ENCODE results near the gene GPR156.
"Not testable (repeated sequence)": the region's sequence is repeated elsewhere in the genome, so short reads cannot be mapped to it uniquely, and the experiment has no call there.

The GPR156 gene

DNA sequence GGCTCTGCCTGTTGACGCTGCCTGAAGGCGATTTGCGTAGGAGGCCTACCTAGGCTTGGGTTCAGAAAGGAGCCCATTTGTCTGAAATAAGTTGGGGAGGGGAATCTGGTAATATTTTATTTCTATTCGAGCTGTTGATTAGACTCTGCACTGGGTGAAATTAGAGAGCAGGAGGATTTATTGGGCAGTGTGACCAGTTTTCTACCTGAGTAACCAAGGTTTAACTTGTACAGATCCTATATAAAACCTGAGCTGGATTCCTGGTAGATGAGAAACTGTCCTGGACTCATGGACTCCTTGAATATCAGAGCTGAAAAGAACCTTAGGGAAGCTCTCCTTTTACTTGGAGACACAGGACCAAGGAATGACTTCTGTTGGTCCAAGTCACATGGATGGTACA, 19.6 kb upstream of the GPR156 start:
- no peaks in the 10 kb centered on the region for H4K20me1 ChIP-seq

GRCh38 chr3:120302361-120302760, 17.3 kb upstream of the GPR156 start:
- H3K4me1 ChIP-seq, result no peaks in the 10 kb centered on the region
- TF ChIP-seq Cebpa-rat (IDR thresholded peaks at IDR 0.05), result no peak
- no peak overlapping the region for H3K9ac ChIP-seq
- no peak overlapping the region for H3K27ac ChIP-seq
- H4K20me1 ChIP-seq, result no peaks in the 10 kb centered on the region
- H3K27me3 ChIP-seq, result no peaks in the 10 kb centered on the region
- H3K4me2 ChIP-seq, result no peak overlapping the region
- H3K4me3 ChIP-seq, result no peak overlapping the region
- H3K36me3 ChIP-seq, result peaks cover 0 to 5% (median 0%) of the 10 kb centered on the region in 11 experiments; a peak in 1 of 22 replicates
- H3K9me3 ChIP-seq (replicated peaks in 1 of 11), result peaks cover 10 to 18% (median 14%) of the 10 kb centered on the region in 11 experiments

More for the DNA sequence above, 19.6 kb upstream of the GPR156 start:
- H3K9me3 ChIP-seq (replicated peaks in 1 of 11), result peaks cover 11 to 24% (median 20%) of the 10 kb centered on the region in 11 experiments
- no peak overlapping the region for H3K27ac ChIP-seq
- H3K4me1 ChIP-seq, result no peaks in the 10 kb centered on the region
- peaks cover 0 to 5% (median 0%) of the 10 kb centered on the region in 11 experiments; a peak in 1 of 22 replicates for H3K36me3 ChIP-seq
- H3K4me3 ChIP-seq, result no peak overlapping the region
- TF ChIP-seq Cebpa-rat (IDR thresholded peaks at IDR 0.05), result no peak
- H3K9ac ChIP-seq, result no peak overlapping the region
- H3K4me2 ChIP-seq, result no peak overlapping the region
- no peaks in the 10 kb centered on the region for H3K27me3 ChIP-seq

- Histone ChIP-seq H3K4me2 (no peak overlapping the region), H3K27me3 (no peaks in the 10 kb centered on the region), H3K9me3 (replicated peaks in 1 of 11) (peaks cover 0 to 5% (median 0%) of the 10 kb centered on the region in 11 experiments; a peak in 6 of 22 replicates), H3K36me3 (no peaks in the 10 kb centered on the region), H3K27ac (no peak overlapping the region), H3K4me3 (no peak overlapping the region), H4K20me1 (no peaks in the 10 kb centered on the region), H3K9ac (no peak overlapping the region), H3K4me1 (no peaks in the 10 kb centered on the region)
- no peak for TF ChIP-seq Cebpa-rat (IDR thresholded peaks at IDR 0.05)
Observed at GRCh38 chr3:120300971-120301370, 15.9 kb upstream of the GPR156 start.

GRCh38 chr3:120299403-120299802, 14.4 kb upstream of the GPR156 start:
- no peak for TF ChIP-seq Cebpa-rat (IDR thresholded peaks at IDR 0.05)
- no peaks in the 10 kb centered on the region for H3K27me3 ChIP-seq
- H3K9me3 ChIP-seq (replicated peaks in 1 of 11), result peaks cover 0 to 6% (median 0%) of the 10 kb centered on the region in 11 experiments; a peak in 3 of 22 replicates
- H3K4me1 ChIP-seq, result no peaks in the 10 kb centered on the region
- H4K20me1 ChIP-seq, result no peaks in the 10 kb centered on the region
- no peak overlapping the region for H3K4me3 ChIP-seq
- H3K27ac ChIP-seq, result no peak overlapping the region
- no peak overlapping the region for H3K9ac ChIP-seq
- no peaks in the 10 kb centered on the region for H3K36me3 ChIP-seq
- H3K4me2 ChIP-seq, result no peak overlapping the region

GRCh38 chr3:120298996-120299395, 14.0 kb upstream of the GPR156 start:
- TF ChIP-seq Cebpa-rat (IDR thresholded peaks at IDR 0.05), result no peak
- H4K20me1 ChIP-seq, result no peaks in the 10 kb centered on the region

DNA sequence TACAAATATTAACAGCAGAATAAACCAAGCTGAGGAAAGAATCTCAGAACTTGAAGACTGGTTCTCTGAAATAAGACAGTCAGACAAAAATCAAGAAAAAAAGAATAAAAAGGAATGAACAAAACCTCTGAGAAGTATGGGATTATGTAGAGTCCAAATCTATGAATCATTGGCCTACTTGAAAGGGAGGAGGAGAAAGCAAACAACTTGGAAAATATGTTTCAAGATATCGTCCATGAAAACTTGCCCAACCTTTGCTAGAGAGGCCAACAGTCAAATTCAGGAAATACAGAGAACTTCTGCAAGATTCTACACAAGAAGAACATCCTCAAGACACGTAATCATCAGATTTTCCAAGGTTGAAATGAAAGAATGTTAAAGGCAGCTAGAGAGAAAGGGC, 6.5 kb upstream of the GPR156 start:
- H3K4me3 ChIP-seq, H3K9ac ChIP-seq, H4K20me1 ChIP-seq, H3K36me3 ChIP-seq, H3K4me2 ChIP-seq, H3K27me3 ChIP-seq, H3K4me1 ChIP-seq, H3K27ac ChIP-seq: not testable (repeated sequence)
- peaks cover 17 to 57% (median 37%) of the 10 kb centered on the region in 11 experiments for H3K9me3 ChIP-seq (replicated peaks in 1 of 11)

More at GRCh38 chr3:120298996-120299395, 14.0 kb upstream of the GPR156 start:
- no peak overlapping the region for H3K4me3 ChIP-seq
- no peak overlapping the region for H3K9ac ChIP-seq
- H3K36me3 ChIP-seq, result no peaks in the 10 kb centered on the region
- no peak overlapping the region for H3K4me2 ChIP-seq
- H3K27me3 ChIP-seq, result no peaks in the 10 kb centered on the region
- no peak overlapping the region for H3K27ac ChIP-seq
- no peaks in the 10 kb centered on the region for H3K4me1 ChIP-seq
- peaks cover 0 to 10% (median 3%) of the 10 kb centered on the region in 11 experiments; a peak in 9 of 22 replicates for H3K9me3 ChIP-seq (replicated peaks in 1 of 11)

- TF ChIP-seq Cebpa-rat (IDR thresholded peaks at IDR 0.05), result no peak
- H3K27ac ChIP-seq, result no peak overlapping the region
- no peak overlapping the region for H3K4me2 ChIP-seq
- H4K20me1 ChIP-seq, result no peaks in the 10 kb centered on the region
- no peaks in the 10 kb centered on the region for H3K4me1 ChIP-seq
- H3K36me3 ChIP-seq, result no peaks in the 10 kb centered on the region
- H3K4me3 ChIP-seq, result no peak overlapping the region
- no peak overlapping the region for H3K9ac ChIP-seq
- H3K27me3 ChIP-seq, result no peaks in the 10 kb centered on the region
- peaks cover 20 to 58% (median 42%) of the 10 kb centered on the region in 11 experiments for H3K9me3 ChIP-seq (replicated peaks in 1 of 11)
Observed at GRCh38 chr3:120289636-120290035, 4.6 kb upstream of the GPR156 start.

DNA sequence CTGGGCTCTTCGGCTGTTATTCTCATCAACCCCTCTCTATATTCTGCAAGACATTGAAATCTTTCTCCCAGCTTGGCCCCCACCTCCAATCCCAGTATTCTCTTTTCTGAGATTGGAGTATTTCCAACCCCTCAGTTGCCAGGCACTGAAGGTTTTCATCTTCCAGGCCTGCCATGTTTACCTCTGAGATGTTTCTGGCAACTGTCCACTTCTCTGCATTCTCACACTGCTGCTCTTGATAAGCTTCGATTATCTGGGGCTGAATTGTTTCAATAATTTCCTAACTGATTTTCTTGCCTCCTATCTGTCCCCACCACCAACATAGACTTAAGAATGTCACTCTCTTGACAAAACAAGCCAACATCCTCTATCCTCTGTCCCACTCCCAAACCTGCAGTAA, 1.4 kb upstream of the GPR156 start:
- no peaks in the 10 kb centered on the region for H3K36me3 ChIP-seq
- H3K4me2 ChIP-seq, result no peak overlapping the region
- H4K20me1 ChIP-seq, result no peaks in the 10 kb centered on the region
- H3K4me3 ChIP-seq, result no peak overlapping the region
- H3K9me3 ChIP-seq (replicated peaks in 1 of 11), result peaks cover 3 to 29% (median 21%) of the 10 kb centered on the region in 11 experiments; a peak in 15 of 22 replicates
- no peak overlapping the region for H3K27ac ChIP-seq
- no peaks in the 10 kb centered on the region for H3K4me1 ChIP-seq
- H3K27me3 ChIP-seq, result no peaks in the 10 kb centered on the region
- no peak for TF ChIP-seq Cebpa-rat (IDR thresholded peaks at IDR 0.05)
- no peak overlapping the region for H3K9ac ChIP-seq

DNA sequence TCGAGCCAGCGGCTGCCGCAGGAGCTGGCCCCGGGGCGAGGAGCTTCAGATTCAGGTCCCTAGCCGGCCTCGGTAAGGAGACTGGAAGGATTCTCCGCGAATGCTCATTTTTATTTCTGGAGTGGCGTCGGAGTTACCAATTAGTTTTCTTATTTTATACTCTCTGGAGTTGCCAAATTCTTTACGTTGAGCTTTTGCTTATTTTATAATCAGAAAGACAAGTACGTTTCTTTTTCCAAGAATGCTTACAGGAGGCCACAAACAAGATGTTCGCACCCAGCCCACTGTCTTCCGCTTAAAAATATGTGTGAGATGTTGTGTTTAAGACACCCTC, 453 bp upstream of the GPR156 start:
- Histone ChIP-seq H3K9me3 (replicated peaks in 1 of 11) (peaks cover 3 to 26% (median 16%) of the 10 kb centered on the region in 11 experiments; a peak in 15 of 22 replicates), H3K27me3 (no peaks in the 10 kb centered on the region), H3K4me2 (no peak overlapping the region), H3K27ac (no peak overlapping the region), H3K4me3 (no peak overlapping the region), H3K4me1 (no peaks in the 10 kb centered on the region), H4K20me1 (no peaks in the 10 kb centered on the region), H3K36me3 (no peaks in the 10 kb centered on the region), H3K9ac (no peak overlapping the region)
- no peak for TF ChIP-seq Cebpa-rat (IDR thresholded peaks at IDR 0.05)

- Histone ChIP-seq H3K4me3 (no peak overlapping the region), H4K20me1 (no peaks in the 10 kb centered on the region), H3K4me2 (no peak overlapping the region), H3K27ac (no peak overlapping the region), H3K9me3 (replicated peaks in 1 of 11) (peaks cover 0 to 7% (median 4%) of the 10 kb centered on the region in 11 experiments; a peak in 8 of 22 replicates), H3K9ac (no peak overlapping the region), H3K36me3 (no peaks in the 10 kb centered on the region), H3K4me1 (no peaks in the 10 kb centered on the region), H3K27me3 (no peaks in the 10 kb centered on the region)
- TF ChIP-seq Cebpa-rat (IDR thresholded peaks at IDR 0.05), result no peak
Observed at GRCh38 chr3:120281261-120281660, 3.8 kb downstream of the GPR156 start.
